CD4-positive, alpha-beta memory T cell (primary cell): Measurements from ENCODE around the gene KANSL1. TPM values are rescaled to one million over a fixed set of nuclear protein-coding genes. Genes with fewer than 3 reads are reported as not detected.
"Not testable (repeated sequence)": the region's sequence is repeated elsewhere in the genome, so short reads cannot be mapped to it uniquely, and the experiment has no call there.

Experiments used
- CTCF ChIA-PET: fragments of 350-600 bp; sonication (Branson Sonifier 250); formaldehyde crosslinking; loops from one replicate; lab custom pipeline; 2021; ENCODE audit warnings: inconsistent platforms; ENCODE audit not compliant: partially characterized antibody; lab: Charles Lee
- POLR2A ChIA-PET: fragments of 350-600 bp; sonication (Branson Sonifier 250); formaldehyde crosslinking; loops from one replicate; lab custom pipeline; 2021; ENCODE audit not compliant: partially characterized antibody; lab: Charles Lee
- DNase-seq, 5 donors: peaks; one replicate each; pipeline versions ENCODE4 v3.0.0 to v3.0.0-alpha.2; 2020 to 2022; ENCODE audit warnings: mixed read lengths in 1 of 5
- H3K27ac ChIP-seq: one replicate; pipeline ENCODE4 v1.7.0; 2013; ENCODE audit warnings: low read depth, low read length
- H3K27me3 ChIP-seq: 2 replicates; pipeline ENCODE4 v1.7.0; 2013; ENCODE audit warnings: mild to moderate bottlenecking, low read length, moderate library complexity; ENCODE audit not compliant: insufficient read depth
- H3K36me3 ChIP-seq: 2 replicates; pipeline ENCODE4 v1.7.0; 2013; ENCODE audit warnings: mild to moderate bottlenecking, low read length, moderate library complexity; ENCODE audit not compliant: insufficient read depth
- H3K4me1 ChIP-seq: 2 replicates; pipeline ENCODE4 v1.7.0; 2013; ENCODE audit warnings: mild to moderate bottlenecking, low read length, moderate library complexity; ENCODE audit not compliant: insufficient read depth
- H3K4me3 ChIP-seq, 2 donors: one replicate each; pipeline ENCODE4 v1.7.0; 2013; ENCODE audit warnings: low read length in 2 of 2, mild to moderate bottlenecking in 1 of 2
- H3K9me3 ChIP-seq, 2 donors: one replicate each; pipeline ENCODE4 v1.7.0; 2013; ENCODE audit warnings: low read length in 2 of 2, control low read depth in 1 of 2; ENCODE audit not compliant: control insufficient read depth in 1 of 2
- H3K27ac Mint-ChIP-seq, 7 donors: one replicate each; pipeline ENCODE4 v1.8.0; 2020 to 2021; ENCODE audit warnings: mixed read lengths in 7 of 7, mild to moderate bottlenecking in 6 of 7, inconsistent platforms in 3 of 7, moderate library complexity in 3 of 7
- H3K27me3 Mint-ChIP-seq, 2 donors: one replicate each; pipeline ENCODE4 v1.8.0; 2020 to 2021; ENCODE audit warnings: mixed read lengths in 2 of 2
- H3K36me3 Mint-ChIP-seq, 2 donors: one replicate each; pipeline ENCODE4 v1.8.0; 2020 to 2021; ENCODE audit warnings: mixed read lengths in 2 of 2, inconsistent platforms in 1 of 2, mild to moderate bottlenecking in 1 of 2
- H3K4me1 Mint-ChIP-seq, 4 donors: one replicate each; pipeline ENCODE4 v1.8.0; 2020 to 2021; ENCODE audit warnings: mixed read lengths in 4 of 4, mild to moderate bottlenecking in 1 of 4
- H3K4me3 Mint-ChIP-seq, 8 donors: one replicate each; pipeline ENCODE4 v1.8.0; 2020 to 2021; ENCODE audit warnings: mixed read lengths in 8 of 8, mild to moderate bottlenecking in 7 of 8, moderate library complexity in 6 of 8, inconsistent platforms in 3 of 8
- H3K9me3 Mint-ChIP-seq, 8 donors: one replicate each; pipeline ENCODE4 v1.8.0; 2020 to 2021; ENCODE audit warnings: mixed read lengths in 8 of 8, mild to moderate bottlenecking in 5 of 8, inconsistent platforms in 3 of 8, moderate library complexity in 1 of 8
- intact Hi-C: fragments of 100-400 bp; cut with micrococcal nuclease; formaldehyde crosslinking; loops from one replicate; pipeline ENCODE4 v1.15.1; 2023
- polyA plus RNA-seq, 2 donors: library from polyadenylated mRNA; unstranded; fragments of 300-500 nt; fragmentation: Illumina TruSeq; gene quantifications; one replicate each; pipeline ENCODE4 v1.2.3, GENCODE V29; 2021
- total RNA-seq, 2 experiments: library from RNA; stranded (reverse); gene quantifications; one replicate each; pipeline ENCODE4 v1.2.3, GENCODE V29; 2021

KANSL1 gene
- total and polyA plus RNA-seq, 4 experiments from 2014 or later = 6.7 to 206 (median 107) TPM

GRCh38 chr17:46106966-46107644 lies 86.1 kb downstream of the KANSL1 start:
- Histone ChIP-seq H3K9me3 (no peaks in the 10 kb centered on the region), H3K4me3 (no peak overlapping the region), H3K36me3 (no peaks in the 10 kb centered on the region), H3K27me3 (no peaks in the 10 kb centered on the region), H3K4me1 (peaks cover 99% of the 10 kb centered on the region), H3K27ac (no peak overlapping the region)
- no peaks in the 10 kb centered on the region for H3K27me3 Mint-ChIP-seq
- peak overlapping the region; percentile 4 to 69 (median 50) for H3K27ac Mint-ChIP-seq
- peaks cover 68 to 99% (median 78%) of the 10 kb centered on the region in 4 donors for H3K4me1 Mint-ChIP-seq
- H3K4me3 Mint-ChIP-seq = peak overlapping the region in 5 of 8 donors; percentile 8 to 49 (median 18)
- intact Hi-C loops = loop anchor here (10.0 kb wide), 1 partner anchor 62 kb away; no protein-coding TSS in a partner anchor
- no peak for DNase-seq
- peaks cover 0 to 1% (median 0%) of the 10 kb centered on the region in 8 donors for H3K9me3 Mint-ChIP-seq
- POLR2A ChIA-PET = no interaction called here
- no peaks in the 10 kb centered on the region for H3K36me3 Mint-ChIP-seq
- CTCF ChIA-PET = no interaction called here

GRCh38 chr17:46102806-46103205 lies 90.4 kb downstream of the KANSL1 start:
- H3K4me3 ChIP-seq, H3K9me3 ChIP-seq, H3K36me3 Mint-ChIP-seq, POLR2A ChIA-PET, H3K27ac ChIP-seq, H3K9me3 Mint-ChIP-seq, CTCF ChIA-PET, DNase-seq, H3K27me3 Mint-ChIP-seq, H3K36me3 ChIP-seq, H3K27me3 ChIP-seq: not testable (repeated sequence)
- peak overlapping the region in 5 of 7 donors; percentile 48 to 64 (median 59) for H3K27ac Mint-ChIP-seq
- peak overlapping the region in 6 of 8 donors; percentile 24 to 73 (median 54) for H3K4me3 Mint-ChIP-seq
- intact Hi-C loops = loop anchor here (5.0 to 10.0 kb wide), 2 partner anchors 34 to 58 kb away; no protein-coding TSS in a partner anchor
- H3K4me1 Mint-ChIP-seq = peaks cover 57 to 97% (median 76%) of the 10 kb centered on the region in 4 donors
- H3K4me1 ChIP-seq = peaks cover 95% of the 10 kb centered on the region

- intact Hi-C loops = loop anchor here (5.0 to 10.0 kb wide), 2 partner anchors 35 to 57 kb away; no protein-coding TSS in a partner anchor
- H3K9me3 Mint-ChIP-seq, H3K27me3 Mint-ChIP-seq, H3K9me3 ChIP-seq, H3K4me3 ChIP-seq, H3K36me3 ChIP-seq, H3K27me3 ChIP-seq, H3K27ac ChIP-seq, DNase-seq, H3K36me3 Mint-ChIP-seq: not testable (repeated sequence)
- ChIA-PET CTCF (interaction anchor here (0.9 kb wide), 1 partner anchor 26 kb away, joined by 3 read pairs; no protein-coding TSS in a partner anchor), POLR2A (interaction anchor here (0.6 to 1.3 kb wide), 2 partner anchors 91 to 1793 kb away, joined by 3 to 4 read pairs; partner anchors contain the start of gene KANSL1)
- Mint-ChIP-seq H3K27ac (peak overlapping the region; percentile 13 to 85 (median 65)), H3K4me1 (peaks cover 55 to 96% (median 76%) of the 10 kb centered on the region in 4 donors), H3K4me3 (peak overlapping the region in 7 of 8 donors; percentile 19 to 73 (median 57))
- peaks cover 93% of the 10 kb centered on the region for H3K4me1 ChIP-seq
These were observed 91.2 kb downstream of the KANSL1 start for GRCh38 chr17:46101785-46102617.

- no peaks in the 10 kb centered on the region for H3K9me3 ChIP-seq
- Mint-ChIP-seq H3K9me3 (no peaks in the 10 kb centered on the region), H3K27ac (peak overlapping the region in 5 of 7 donors; percentile 9 to 87 (median 78)), H3K4me3 (peak overlapping the region in 3 of 8 donors; percentile 13 to 57 (median 37)), H3K4me1 (peaks cover 49 to 82% (median 70%) of the 10 kb centered on the region in 4 donors), H3K36me3 (no peaks in the 10 kb centered on the region), H3K27me3 (no peaks in the 10 kb centered on the region)
- no peak for DNase-seq
- H3K4me1 ChIP-seq = peaks cover 79% of the 10 kb centered on the region
- no peak overlapping the region for H3K27ac ChIP-seq
- H3K4me3 ChIP-seq = no peak overlapping the region
- no peaks in the 10 kb centered on the region for H3K36me3 ChIP-seq
- POLR2A ChIA-PET = interaction anchor here (1.3 kb wide), 1 partner anchor 93 kb away, joined by 4 read pairs; the partner anchor contains the start of gene KANSL1
- H3K27me3 ChIP-seq = no peaks in the 10 kb centered on the region
- CTCF ChIA-PET = interaction anchor here (0.6 kb wide), 1 partner anchor 108 kb away, joined by 3 read pairs; no protein-coding TSS in a partner anchor
- intact Hi-C loops = loop anchor here (5.0 to 10.0 kb wide), 2 partner anchors 37 to 56 kb away; no protein-coding TSS in a partner anchor
These were observed 92.6 kb downstream of the KANSL1 start for GRCh38 chr17:46100590-46100989.

GRCh38 chr17:46099865-46100264 lies 93.4 kb downstream of the KANSL1 start:
- Histone ChIP-seq H3K27me3 (no peaks in the 10 kb centered on the region), H3K4me1 (peaks cover 72% of the 10 kb centered on the region), H3K36me3 (no peaks in the 10 kb centered on the region), H3K9me3 (no peaks in the 10 kb centered on the region), H3K4me3 (no peak overlapping the region), H3K27ac (no peak overlapping the region)
- Mint-ChIP-seq H3K4me3 (peak overlapping the region in 1 of 8 donors; percentile 32), H3K36me3 (no peaks in the 10 kb centered on the region), H3K9me3 (no peaks in the 10 kb centered on the region), H3K27ac (peak overlapping the region in 1 of 7 donors; percentile 78), H3K4me1 (peaks cover 51 to 86% (median 70%) of the 10 kb centered on the region in 4 donors), H3K27me3 (no peaks in the 10 kb centered on the region)
- ChIA-PET POLR2A (no interaction called here), CTCF (interaction anchor here (0.6 to 1.9 kb wide), 2 partner anchors 55 to 108 kb away, joined by 3 to 5 read pairs; no protein-coding TSS in a partner anchor)
- intact Hi-C loops = loop anchor here (5.0 to 10.0 kb wide), 2 partner anchors 37 to 55 kb away; no protein-coding TSS in a partner anchor
- DNase-seq = no peak

- H3K4me3 ChIP-seq = no peak overlapping the region
- peaks cover 8% of the 10 kb centered on the region for H3K36me3 ChIP-seq
- no peaks in the 10 kb centered on the region for H3K9me3 ChIP-seq
- DNase-seq = no peak
- H3K27ac ChIP-seq = no peak overlapping the region
- Mint-ChIP-seq H3K9me3 (no peaks in the 10 kb centered on the region), H3K36me3 (peaks cover 0 to 19% of the 10 kb centered on the region in 2 donors), H3K4me1 (peaks cover 39 to 81% (median 58%) of the 10 kb centered on the region in 4 donors), H3K4me3 (peak overlapping the region in 1 of 8 donors; percentile 13), H3K27me3 (no peaks in the 10 kb centered on the region), H3K27ac (peak overlapping the region in 5 of 7 donors; percentile 1 to 74 (median 9))
- H3K4me1 ChIP-seq = peaks cover 54% of the 10 kb centered on the region
- H3K27me3 ChIP-seq = no peaks in the 10 kb centered on the region
- POLR2A ChIA-PET = no interaction called here
- intact Hi-C loops = no loop called here
- CTCF ChIA-PET = no interaction called here
These were observed 95.7 kb downstream of the KANSL1 start for GRCh38 chr17:46097497-46097896.
